HG03469 (cell line): ENCODE data around the gene CDK17.
A peak's percentile ranks its signal among the peaks of the same experiment; 100 is the strongest.
"Not testable (repeated sequence)": the region's sequence is repeated elsewhere in the genome, so short reads cannot be mapped to it uniquely, and the experiment has no call there.

Experiments
- ATAC-seq: cut with Tn5 transposase; IDR thresholded peaks from one replicate; pipeline ENCODE4 v1.9.1; 2021; ENCODE audit warnings: mild to moderate bottlenecking, moderate library complexity, moderate number of reproducible peaks; ENCODE audit not compliant: unreplicated experiment

The CDK17 gene

GRCh38 chr12:96419576-96420276 lies 19.5 kb upstream of the CDK17 start:
- ATAC-seq, result peak; percentile 36

DNA sequence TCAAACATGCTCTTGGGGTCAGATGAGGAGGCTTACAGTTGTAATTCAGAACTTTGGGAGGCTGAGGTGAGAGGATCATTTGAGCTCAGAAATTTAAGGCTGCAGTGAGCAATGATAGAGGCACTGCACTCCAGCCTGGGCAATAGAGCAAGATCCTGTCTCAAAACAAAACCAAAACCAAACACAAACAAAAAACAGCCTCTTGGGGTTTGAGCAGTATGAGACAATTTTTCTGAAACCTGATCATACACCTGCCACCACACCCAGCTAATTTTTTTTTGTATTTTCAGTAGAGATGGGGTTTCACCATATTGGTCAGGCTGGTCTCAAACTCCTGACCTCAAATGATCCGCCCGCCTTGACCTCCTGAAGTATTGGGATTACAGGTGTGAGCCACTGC lies 17.4 kb upstream of the CDK17 start:
- ATAC-seq, result not testable (repeated sequence)

DNA sequence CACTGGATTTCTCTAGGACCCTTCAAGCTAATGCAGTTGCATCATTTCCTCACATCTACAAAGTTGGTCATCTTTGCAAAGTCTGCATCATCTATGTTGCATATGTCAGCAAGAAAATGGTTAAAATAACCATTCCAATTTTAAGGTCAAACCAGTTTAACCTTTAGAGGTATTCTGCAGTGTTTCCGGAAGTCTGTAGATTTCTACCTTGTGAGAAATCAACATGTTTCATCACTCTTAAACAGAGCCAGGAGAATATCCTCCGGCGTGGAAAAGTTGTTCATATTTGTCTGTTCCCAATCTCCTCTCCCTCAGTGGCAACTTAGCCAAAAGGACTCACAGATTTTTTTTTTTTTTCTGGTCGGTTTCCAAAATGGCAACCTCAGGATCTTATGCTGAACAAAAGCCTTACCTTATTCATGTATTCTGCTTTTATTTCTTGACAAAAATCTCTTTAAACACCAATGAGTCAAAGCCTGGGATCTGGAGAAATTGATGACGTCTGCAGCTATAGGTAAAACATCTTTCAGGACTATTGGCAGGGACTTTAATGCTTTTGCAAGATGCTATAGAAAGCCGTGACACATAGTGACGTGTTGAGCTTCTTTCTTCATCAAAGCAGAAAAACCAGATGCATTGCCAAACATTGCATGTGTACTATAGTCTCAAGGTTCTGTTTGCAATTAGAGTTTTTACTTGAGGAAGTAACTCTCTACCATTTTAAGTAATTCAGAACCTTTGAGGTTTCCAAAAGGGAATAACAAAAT lies 16.0 kb upstream of the CDK17 start:
- no peak for ATAC-seq

DNA sequence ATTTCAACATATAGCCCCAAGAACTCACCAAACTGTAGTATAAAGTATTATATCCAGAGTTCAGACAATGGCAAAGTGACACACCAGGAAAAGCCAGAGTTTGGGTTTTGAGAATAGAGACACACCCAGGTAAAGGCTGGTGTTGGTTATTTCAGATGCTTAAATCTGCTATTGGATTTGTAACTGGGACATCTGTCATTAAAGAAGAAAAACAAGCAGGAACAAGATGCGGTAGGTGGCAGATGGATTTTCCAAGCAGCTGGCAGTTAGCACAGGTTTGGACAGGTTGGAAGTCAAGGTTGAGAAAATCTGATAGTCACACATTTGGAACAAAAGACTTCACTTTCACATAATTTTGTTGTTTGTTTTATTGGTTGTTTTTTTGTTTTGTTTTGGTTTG lies 14.4 kb upstream of the CDK17 start:
- ATAC-seq, result no peak

GRCh38 chr12:96412431-96412830 lies 12.2 kb upstream of the CDK17 start:
- ATAC-seq, result no peak

DNA sequence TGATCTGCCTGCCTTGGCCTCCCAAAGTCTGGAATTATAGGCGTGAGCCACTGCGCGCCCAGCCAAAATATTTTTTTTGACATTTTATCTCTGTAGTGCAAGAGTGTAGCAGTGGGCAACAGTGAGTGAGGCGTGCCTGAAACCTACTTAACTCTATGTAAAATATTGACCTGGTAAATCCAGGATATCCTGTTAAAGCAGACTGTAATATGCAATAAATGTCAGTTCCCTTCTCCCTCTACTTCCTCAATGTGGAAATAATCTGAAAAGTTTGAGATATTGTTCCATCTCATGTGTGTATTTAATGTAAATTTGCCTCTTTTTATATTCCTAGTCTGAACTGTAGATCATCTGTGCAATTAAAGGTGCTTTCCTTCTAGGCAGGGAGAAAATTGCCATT lies 9.5 kb upstream of the CDK17 start:
- ATAC-seq, result no peak

GRCh38 chr12:96408993-96409392 lies 8.8 kb upstream of the CDK17 start:
- no peak for ATAC-seq

DNA sequence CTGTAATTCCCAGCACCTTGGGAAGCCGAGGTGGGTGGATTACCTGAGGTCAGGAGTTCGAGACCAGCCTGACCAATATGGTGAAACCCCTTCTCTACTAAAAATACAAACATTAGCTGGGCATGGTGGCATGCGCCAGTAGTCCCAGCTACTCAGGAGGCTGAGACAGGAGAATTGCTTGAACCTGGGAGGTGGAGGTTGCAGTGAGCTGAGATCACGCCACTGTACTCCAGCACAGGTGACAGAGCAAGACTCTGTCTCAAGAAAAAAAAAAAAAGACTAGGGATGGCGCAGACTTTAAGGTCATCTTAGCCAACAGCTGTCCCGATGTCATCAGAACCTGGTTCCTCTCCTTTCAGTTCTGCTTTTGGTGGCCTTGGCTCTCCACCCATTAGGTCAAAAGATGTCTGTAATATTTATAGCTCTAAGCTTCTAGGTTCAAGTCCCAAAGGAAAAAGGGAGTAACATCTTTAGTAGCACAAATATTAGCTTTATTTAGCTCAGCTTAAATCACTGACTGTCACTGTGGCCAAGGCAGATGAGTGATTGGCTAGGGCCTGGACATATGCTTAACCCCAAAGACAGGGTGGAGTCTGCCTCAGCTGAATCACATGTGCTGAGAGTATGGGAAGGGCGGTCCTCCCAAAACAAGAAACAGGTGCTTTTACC lies 7.3 kb upstream of the CDK17 start:
- ATAC-seq, result peak; percentile 91

DNA sequence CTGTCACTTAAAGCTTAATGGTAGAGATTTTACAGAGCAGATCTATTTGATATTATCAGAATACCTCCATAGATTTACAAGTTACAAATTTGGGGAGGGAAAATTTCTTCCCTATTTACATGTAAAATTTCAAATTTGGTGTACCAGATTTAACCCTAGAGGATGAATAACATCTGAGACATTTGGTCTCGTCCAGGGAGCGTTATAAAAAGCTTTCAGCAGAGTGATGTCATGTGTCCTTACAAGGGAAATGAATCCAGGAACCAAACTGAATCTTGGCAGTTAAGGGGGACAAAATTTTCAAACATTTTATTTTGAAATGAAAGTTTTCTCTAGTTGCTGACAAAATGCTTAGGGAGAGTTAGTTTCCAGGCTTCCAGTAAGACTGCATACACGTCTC lies 4.5 kb upstream of the CDK17 start:
- ATAC-seq, result no peak

DNA sequence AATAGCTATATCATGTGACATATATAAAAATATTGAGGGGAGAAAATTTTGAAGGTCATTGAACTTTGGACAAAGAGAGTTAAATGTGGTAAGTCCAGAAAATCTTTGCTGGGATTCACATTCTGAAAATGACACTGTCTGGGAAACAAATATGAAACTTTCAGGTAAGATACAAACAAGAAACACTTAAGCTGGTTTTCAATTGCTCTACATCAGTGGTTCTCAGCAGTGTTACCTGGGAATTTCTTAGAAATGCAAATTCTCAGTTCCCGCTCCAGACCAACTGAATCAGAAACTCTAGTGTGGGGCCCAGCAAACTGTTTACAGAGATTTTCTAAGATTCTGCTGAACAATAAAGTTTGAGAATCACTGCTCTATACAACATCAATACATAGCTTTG lies 3.6 kb upstream of the CDK17 start:
- no peak for ATAC-seq

DNA sequence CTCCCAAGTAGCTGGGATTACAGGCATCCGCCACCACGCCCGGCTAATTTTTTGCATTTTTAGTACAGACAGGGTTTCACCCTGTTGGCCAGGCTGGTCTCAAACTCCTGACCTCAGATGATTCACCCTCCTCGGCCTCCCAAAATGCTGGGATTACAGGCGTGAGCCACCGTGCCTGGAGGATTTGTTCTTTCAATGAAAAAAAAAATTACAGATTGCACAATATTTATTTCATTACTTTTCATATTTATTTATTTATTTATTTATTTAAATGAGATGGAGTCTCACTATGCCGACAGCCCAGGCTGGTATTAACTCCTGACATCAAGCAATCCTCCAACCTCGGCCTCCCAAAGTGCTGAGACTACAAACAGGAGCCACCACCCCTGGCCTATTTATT lies 2.3 kb upstream of the CDK17 start:
- ATAC-seq, result not testable (repeated sequence)

GRCh38 chr12:96402061-96402460 lies 1.8 kb upstream of the CDK17 start:
- ATAC-seq, result no peak

DNA sequence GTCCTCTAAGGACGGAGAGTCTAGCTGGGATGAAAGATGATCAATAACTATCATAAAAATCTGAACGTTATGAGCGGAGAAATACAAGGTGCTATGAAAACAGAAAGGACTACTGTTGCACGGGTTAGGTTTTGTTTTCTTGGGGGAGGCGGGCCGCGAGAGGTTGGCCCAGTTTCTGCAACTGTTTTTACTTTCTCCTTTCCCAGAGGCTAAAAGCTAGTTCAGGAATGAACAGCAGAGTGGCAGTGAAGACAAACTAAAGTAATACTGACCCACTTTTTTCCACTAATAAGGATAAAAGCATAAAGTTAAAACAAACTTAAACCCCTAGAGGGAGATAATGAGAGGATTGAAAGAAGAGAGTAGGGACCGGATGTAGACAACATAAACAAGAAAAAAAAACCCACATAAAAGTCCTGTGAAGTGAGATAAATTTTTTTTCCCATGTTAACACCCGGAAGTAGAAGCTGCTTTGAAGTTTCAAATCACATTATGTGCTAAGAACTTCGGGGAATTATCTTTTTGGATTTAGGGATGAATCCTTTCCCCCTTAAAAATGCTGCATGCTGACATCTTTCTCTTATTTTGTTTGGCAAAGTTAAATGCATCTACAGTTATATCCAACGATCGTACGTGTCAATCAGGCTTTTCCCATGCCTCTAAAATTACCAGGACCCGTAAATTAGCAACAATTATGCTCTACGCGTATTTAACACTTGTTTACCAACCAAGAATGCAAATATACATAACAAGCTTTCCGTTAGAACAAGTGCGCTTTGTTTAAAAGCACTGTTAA lies 1.0 kb upstream of the CDK17 start:
- peak; percentile 25 for ATAC-seq

DNA sequence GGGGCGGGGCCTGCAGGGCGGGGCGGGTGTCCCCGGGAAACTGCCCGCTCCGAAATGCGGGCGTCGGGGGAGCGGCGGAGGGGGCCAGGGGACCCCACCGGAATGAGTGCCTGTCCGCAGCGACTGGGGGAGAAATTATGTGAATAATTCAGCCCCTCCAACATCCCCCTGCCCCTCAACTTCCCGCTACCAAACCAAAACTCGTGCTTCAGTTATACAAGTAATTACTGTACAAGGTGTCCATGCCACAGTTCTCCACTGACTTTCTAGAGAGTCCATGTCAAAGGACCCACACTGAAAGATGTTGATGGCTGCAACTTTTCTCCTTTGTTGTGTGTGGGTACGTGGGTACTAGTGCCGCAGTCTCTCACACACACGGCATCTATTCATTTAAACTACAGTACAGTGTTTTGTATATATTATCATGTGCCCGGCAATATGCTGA lies 414 bp upstream of the CDK17 start:
- ATAC-seq, result no peak

DNA sequence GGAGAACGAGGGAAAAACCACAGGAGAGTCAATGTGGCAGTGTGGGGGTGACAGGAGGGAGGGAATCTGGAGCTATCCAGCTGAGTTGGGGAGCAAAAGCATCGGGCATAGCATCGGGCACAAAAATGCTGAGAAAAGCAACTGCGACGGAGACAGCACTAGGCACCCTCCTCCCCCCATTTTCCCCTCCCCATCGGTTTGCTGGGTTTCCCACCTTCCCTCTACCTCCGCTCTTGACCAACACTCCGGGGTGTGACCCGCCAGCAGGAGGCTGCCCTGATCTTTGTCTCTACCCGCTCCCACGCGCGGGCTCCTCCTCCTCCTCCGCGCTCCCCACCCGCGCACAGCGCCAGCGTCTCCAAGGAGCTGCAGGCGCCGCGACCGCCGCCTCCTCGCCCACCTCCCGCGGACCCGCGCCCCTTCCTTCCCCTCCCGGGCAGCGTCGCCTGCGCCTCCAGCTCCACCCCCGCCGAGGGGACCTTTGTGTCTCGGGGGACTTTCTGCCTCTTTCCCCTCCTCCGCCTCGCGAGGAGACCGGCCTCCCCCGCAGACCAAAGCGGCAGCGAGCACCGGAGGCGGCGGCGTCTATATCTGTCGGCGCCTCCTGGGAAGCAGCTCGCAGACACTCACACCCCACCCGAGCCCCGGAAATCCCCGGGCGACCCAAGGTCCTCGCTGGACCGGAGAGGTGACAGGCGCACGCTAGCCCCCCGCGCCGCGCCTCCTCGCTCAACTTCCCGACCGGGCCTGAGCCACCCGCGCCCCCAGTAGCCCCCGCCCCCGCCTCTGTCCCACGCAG lies 920 bp downstream of the CDK17 start:
- ATAC-seq, result peak; percentile 21

- ATAC-seq, result no peak
These were observed 1.7 kb downstream of the CDK17 start for GRCh38 chr12:96398424-96399119.

DNA sequence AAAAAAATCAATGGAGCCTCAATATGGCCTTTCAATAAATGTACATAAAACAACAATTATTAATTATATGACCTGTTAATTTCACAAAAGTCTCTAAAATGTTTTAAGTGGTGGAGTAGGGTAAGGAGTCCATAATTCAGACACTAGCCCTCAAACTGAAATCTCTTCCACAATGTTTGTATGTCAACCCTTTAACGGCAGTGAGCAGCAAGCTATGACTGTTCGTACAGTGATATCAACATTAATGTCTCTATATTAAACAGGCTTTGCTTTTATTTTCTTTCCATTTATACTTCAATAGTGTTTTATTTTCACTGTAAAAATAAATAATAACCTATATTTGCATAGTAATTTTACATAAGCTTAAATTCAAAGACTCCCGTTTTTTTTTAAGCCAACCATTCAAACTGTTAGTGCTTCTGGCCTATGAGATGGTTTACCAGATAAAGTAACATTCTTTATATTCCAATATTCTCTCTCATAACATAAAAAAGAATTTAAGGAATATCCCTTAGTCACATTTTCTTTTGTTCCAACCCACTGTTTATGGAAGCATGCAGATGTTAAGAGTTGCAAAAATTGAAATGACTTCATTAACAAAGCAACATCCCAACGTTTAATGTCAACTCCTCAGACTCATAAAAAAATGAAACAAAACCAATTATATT lies 2.3 kb downstream of the CDK17 start:
- ATAC-seq, result no peak

DNA sequence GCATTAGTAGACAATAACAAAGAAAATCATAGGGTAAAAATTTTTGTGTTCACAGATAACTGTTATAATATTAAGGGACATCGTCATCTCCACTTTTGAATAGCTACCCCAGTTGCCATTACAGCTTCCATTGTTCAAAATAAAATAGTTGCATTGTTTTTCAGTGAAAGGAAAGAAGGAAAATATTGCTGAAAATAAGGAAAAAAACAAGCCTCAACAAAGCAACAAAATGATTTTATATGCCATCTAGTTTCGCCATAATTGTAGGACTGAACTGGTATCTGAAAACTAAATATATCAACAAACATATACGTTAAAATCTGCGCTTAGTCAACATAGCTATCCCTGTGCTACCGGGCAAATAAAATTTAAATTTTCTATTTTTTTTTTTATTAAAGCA lies 3.3 kb downstream of the CDK17 start:
- ATAC-seq, result no peak

DNA sequence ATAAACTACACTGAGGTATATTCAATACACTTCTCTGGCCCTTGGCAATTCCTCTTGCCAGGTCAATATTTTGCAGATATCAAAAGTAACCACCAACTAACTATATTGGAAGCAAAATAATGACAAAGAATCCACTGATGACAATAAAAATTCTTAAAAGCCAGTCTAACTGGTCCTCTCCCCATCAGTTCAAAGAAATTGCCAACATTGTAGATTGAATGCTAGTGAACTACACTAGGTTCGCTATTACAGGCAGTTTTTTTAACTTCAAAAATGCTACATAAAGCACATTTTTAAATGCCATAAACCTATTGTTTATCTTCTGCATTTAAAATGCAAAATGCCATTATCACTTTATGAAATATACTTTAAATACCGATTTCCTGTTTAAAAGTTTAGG lies 4.0 kb downstream of the CDK17 start:
- no peak for ATAC-seq
